Glomerular endothelial cell (primary cell): ENCODE data around the gene SLC19A1. TPM values are rescaled to one million over a fixed set of nuclear protein-coding genes. Genes with fewer than 3 reads are reported as not detected.

Source experiments
- DNase-seq: peaks from one replicate; pipeline ENCODE4 v3.0.0-alpha.2; 2011; ENCODE audit warnings: low read depth, low spot score; ENCODE audit errors: extremely low read depth
- total RNA-seq: library from RNA; depleted of rRNA; stranded (reverse); fragments of >200 nt; gene quantifications from 2 replicates; pipeline ENCODE4 v1.2.3, GENCODE V29; 2015

SLC19A1 gene
- total RNA-seq, 1 donor from 2014 or later = 16.9 TPM

- DNase-seq = no peak
Measured at GRCh38 chr21:45546636-45547544, 4.7 kb upstream of the SLC19A1 start.

GRCh38 chr21:45545691-45546531 is 3.7 kb upstream of the SLC19A1 start:
- no peak for DNase-seq

DNA sequence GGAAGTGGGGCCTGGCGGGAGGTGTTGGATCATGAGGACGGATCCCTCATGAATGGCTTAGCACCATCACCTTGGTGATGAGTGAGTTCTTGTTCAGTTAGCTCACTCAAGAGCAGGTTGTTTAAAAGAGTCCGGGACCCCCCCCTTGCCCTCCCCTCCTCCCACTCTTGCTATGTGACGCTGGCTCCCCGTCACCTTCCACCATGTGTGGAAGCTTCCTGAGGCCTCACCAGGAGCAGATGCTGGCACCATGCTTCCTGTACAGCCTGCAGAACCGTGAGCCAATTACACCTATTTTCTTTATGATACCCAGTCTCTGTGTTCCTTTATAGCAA is 3.0 kb upstream of the SLC19A1 start:
- DNase-seq = no peak

- no peak for DNase-seq
Measured at GRCh38 chr21:45544449-45545235, 2.4 kb upstream of the SLC19A1 start.

DNA sequence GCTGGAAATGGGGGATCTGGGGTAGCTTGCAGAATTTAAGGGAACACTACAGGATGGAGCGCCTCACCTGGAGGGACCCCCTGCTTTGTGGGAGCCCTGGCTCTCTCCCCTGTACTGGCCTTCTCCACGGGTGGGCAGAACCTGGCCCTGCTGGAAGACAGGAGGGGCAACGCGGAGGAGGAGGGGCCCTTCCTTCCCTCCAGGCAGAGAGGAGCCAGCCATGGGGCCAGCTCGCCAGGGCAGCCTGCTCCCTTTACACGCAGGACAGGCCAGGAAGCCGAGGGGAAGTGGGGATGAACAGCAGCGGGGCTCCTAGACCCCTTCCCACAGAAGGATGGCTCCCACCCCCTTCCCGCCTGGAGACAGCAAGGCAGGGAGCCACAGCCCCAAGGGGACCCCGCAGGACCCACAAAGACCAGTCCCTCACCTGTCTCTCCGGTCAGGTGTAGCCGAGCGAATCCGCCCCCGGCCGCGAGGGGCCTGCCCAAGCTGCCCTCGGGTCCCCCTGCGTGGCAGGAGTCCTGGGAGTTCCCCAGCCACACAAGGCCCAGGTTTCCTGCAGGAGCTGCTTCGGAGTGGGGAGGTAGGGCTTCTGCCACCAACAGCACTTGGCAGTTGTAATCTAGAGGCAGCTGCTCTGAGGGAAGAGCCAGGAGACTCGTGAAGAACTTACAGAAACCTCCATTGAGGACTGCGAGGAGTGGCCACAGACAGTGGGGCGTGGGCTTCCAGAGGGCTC is 1.6 kb upstream of the SLC19A1 start:
- no peak for DNase-seq

- DNase-seq = no peak
Measured at GRCh38 chr21:45543371-45543709, 1.1 kb upstream of the SLC19A1 start.

DNA sequence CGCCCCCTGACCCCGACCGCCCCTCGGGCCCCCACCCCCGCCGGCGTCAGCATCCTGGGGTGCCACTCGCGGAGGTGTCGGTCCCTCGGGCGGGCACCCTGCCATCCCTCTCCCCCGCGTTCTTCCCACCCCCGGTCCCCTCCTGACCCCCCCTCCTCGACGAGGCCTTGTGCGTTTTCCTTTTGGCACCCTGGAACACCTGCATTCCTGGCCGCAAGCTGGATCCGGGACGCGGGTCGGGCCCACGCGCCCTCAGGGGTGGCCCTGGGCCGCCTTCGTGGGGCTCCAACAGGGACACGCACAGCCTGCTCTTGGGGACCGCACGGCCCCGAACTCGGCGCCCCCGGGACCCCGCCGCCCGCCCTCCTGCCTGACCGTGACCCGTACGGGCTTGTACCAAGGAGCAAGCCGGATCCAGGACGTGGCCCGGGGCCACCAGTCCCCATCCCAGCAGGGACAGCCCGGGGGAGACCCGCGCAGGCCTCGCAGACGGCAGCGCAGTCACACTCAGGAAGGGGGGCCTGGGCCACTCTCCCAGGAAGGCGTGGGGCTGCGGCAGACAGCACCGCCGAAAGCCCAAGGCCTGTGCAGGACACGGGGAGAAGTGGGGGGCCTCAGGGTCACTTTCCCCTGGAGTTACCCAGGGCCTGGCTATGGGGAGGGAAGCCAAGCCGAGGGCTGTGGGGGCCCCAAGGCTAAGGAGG is 579 bp upstream of the SLC19A1 start:
- DNase-seq = no peak

DNA sequence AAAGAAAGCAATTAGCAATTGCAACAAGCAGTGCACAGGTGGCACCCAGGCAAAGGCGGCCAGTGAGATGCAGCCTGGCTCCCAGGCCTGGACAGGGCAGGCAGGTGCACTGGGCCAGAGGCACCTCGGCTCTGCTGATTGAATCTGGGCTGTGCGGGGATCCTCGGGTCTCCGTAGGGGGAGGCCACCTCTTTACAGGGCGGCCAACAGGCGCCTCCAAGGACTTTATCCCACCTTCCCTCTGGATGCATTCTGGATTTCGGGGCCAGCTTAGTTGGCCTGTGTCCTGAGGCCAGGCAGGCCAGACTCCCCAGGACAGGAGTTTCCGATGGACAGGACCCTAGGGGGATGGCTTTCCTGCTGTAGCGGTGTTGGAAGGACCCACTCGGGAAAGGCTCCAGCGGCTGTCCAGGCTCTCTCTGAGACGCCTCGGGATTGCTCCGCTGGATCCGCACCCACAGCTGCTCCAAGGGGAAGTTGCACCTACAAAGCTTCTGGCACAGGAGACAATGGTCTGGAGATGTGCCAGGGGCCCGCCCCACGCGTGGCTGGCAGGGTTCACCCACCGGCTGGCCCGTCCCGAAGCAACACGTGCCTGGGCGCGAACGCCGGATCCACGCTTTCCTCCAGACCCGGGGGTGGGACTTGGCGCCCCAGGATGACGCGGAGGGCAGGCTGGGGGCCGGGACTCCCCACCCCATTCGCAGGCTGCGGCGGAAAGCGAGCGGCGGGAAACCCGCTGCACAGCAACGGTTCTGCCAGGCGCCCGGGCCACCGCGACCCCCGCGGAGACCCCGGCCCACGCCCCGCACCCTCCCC is 810 bp downstream of the SLC19A1 start:
- no peak for DNase-seq

GRCh38 chr21:45540601-45540970 is 1.7 kb downstream of the SLC19A1 start:
- DNase-seq = no peak

GRCh38 chr21:45539796-45540600 is 2.2 kb downstream of the SLC19A1 start:
- DNase-seq = no peak

DNA sequence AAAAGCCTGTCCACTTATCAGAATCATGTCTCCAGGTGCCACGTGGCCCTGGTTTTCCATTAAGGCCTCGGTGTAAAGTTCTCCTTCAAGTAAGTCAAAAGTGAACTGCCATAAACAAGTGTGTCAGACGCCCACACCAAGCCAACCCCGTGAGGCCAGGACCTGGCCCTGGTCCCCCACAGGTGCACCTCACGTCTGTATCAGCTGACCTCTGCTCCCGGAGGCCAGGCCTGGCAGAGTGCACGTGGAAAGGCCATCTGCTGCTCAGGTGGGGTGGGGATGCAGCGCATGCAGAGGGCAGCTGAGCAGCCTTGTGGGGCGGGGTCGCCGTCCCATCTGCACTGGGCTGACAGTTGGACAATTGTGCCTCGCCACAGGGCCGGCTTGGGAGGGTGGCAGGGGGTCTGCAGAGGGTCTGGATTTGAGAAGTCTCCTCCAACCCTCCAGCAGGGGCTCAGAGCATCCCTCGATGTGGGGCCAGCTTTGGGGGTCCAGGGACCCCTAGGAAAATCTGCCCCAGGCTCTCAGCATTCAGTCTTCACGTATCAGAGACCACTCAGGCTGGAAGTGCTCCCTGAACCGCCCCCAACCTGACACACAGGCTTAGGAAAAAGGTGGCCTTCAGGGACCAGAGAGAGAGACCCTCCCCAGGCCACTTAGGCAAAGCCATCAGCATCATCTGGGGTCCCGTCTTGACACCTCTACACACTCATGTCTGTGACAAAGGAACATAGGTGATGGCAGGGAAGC is 3.0 kb downstream of the SLC19A1 start:
- DNase-seq = no peak

- no peak for DNase-seq
Measured at GRCh38 chr21:45538381-45539045, 3.7 kb downstream of the SLC19A1 start.

- DNase-seq = no peak
Measured at GRCh38 chr21:45537746-45538291, 4.4 kb downstream of the SLC19A1 start.

GRCh38 chr21:45537111-45537745 is 5.0 kb downstream of the SLC19A1 start:
- DNase-seq = no peak

DNA sequence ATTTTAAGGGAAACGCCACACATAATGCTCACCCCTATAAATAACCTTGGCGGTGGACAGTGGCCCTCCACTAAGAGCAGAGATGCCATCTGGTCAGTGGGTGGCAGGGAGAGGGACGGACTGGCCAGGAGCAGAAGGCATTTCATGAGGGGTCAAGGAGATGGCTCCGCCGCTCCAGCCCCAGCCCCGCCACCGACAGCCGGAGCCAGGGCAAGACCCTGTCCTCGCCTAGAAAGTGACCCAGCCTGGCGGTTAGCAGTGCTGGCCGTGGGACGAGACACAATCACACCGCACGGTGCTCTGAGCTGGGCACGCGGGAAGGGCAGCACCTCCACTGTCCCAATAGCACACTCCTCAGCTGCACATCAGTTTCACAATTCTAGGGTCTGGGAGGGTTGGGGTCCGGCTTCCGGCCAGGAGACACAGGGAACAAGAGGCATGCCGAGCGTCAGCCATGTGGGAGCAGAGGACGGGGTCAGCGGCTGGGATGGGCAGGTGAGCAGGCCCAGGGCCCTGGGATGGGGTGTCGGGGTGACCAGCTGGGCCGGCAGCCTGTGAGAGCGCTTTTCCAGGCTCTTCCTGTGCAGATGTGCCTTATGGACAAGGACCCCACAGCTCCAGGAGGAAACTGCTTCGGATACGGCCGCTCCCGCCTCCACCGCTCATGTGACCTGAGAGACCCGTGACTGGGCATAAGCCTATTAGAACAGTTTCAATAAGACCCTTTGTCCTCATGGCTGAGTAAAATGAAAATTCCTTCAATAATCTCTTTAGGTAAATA is 5.7 kb downstream of the SLC19A1 start:
- DNase-seq = no peak
